HG03521 (cell line): ENCODE results near the gene AKAP1.

Source experiments
- ATAC-seq: cut with Tn5 transposase; IDR thresholded peaks from one replicate; pipeline ENCODE4 v1.9.1; 2021; ENCODE audit warnings: mild to moderate bottlenecking, moderate library complexity; ENCODE audit not compliant: unreplicated experiment

The AKAP1 gene

GRCh38 chr17:57105591-57105990 is 20.5 kb downstream of the AKAP1 start:
- ATAC-seq, result no peak

GRCh38 chr17:57106107-57106835 is 21.2 kb downstream of the AKAP1 start:
- no peak for ATAC-seq

GRCh38 chr17:57106836-57107497 is 21.9 kb downstream of the AKAP1 start:
- no peak for ATAC-seq

- no peak for ATAC-seq
Observed at GRCh38 chr17:57107498-57108101, 22.6 kb downstream of the AKAP1 start.

- ATAC-seq, result no peak
Observed at GRCh38 chr17:57108671-57109392, 23.8 kb downstream of the AKAP1 start.

GRCh38 chr17:57109393-57110151 is 24.5 kb downstream of the AKAP1 start:
- no peak for ATAC-seq

- no peak for ATAC-seq
Observed at GRCh38 chr17:57110152-57110542, 25.1 kb downstream of the AKAP1 start.

- ATAC-seq, result no peak
Observed at GRCh38 chr17:57110579-57111325, 25.7 kb downstream of the AKAP1 start.

- ATAC-seq, result no peak
Observed at GRCh38 chr17:57111386-57111785, 26.3 kb downstream of the AKAP1 start.

- ATAC-seq, result no peak
Observed at GRCh38 chr17:57113011-57113410, 28.0 kb downstream of the AKAP1 start.

GRCh38 chr17:57113656-57114055 is 28.6 kb downstream of the AKAP1 start:
- ATAC-seq, result no peak

- ATAC-seq, result no peak
Observed at GRCh38 chr17:57114085-57114673, 29.1 kb downstream of the AKAP1 start.

- ATAC-seq, result no peak
Observed at GRCh38 chr17:57115377-57115776, 30.3 kb downstream of the AKAP1 start.

- ATAC-seq, result no peak
Observed at GRCh38 chr17:57115916-57116315, 30.9 kb downstream of the AKAP1 start.

GRCh38 chr17:57117798-57118197 is 32.8 kb downstream of the AKAP1 start:
- no peak for ATAC-seq

- ATAC-seq, result no peak
Observed at GRCh38 chr17:57120814-57121213, 35.8 kb downstream of the AKAP1 start.

GRCh38 chr17:57121308-57122042 is 36.4 kb downstream of the AKAP1 start:
- no peak for ATAC-seq

- ATAC-seq, result no peak
Observed at GRCh38 chr17:57124053-57124452, 39.0 kb downstream of the AKAP1 start.

GRCh38 chr17:57125406-57125805 is 40.4 kb downstream of the AKAP1 start:
- ATAC-seq, result no peak
